Activated CD4-positive, alpha-beta memory T cell treated with anti-CD3 and anti-CD28 coated beads for 36 hours (primary cell): ENCODE measurements around the gene CCDC92B. TPM values are rescaled to one million over a fixed set of nuclear protein-coding genes. Genes with fewer than 3 reads are reported as not detected.
"Not testable (repeated sequence)": the region's sequence is repeated elsewhere in the genome, so short reads cannot be mapped to it uniquely, and the experiment has no call there.

Experiments
- CTCF ChIA-PET: fragments of 350-600 bp; sonication (Branson Sonifier 250); formaldehyde crosslinking; loops from one replicate; lab custom pipeline; 2021; ENCODE audit warnings: antibody characterized with exemption, inconsistent platforms; lab: Charles Lee
- POLR2A ChIA-PET: fragments of 350-600 bp; sonication (Branson Sonifier 250); formaldehyde crosslinking; loops from one replicate; lab custom pipeline; 2021; ENCODE audit warnings: antibody characterized with exemption; lab: Charles Lee
- DNase-seq: peaks from one replicate; pipeline ENCODE4 v3.0.0-alpha.2; 2020
- H3K27ac Mint-ChIP-seq: one replicate; pipeline ENCODE4 v1.8.0; 2021; ENCODE audit warnings: mixed read lengths
- H3K27me3 Mint-ChIP-seq: one replicate; pipeline ENCODE4 v1.8.0; 2021; ENCODE audit warnings: mixed read lengths
- H3K36me3 Mint-ChIP-seq: one replicate; pipeline ENCODE4 v1.8.0; 2021; ENCODE audit warnings: mixed read lengths
- H3K4me1 Mint-ChIP-seq: one replicate; pipeline ENCODE4 v1.8.0; 2021; ENCODE audit warnings: low read depth, mixed read lengths
- H3K4me3 Mint-ChIP-seq: one replicate; pipeline ENCODE4 v1.8.0; 2021; ENCODE audit warnings: mild to moderate bottlenecking, mixed read lengths
- H3K9me3 Mint-ChIP-seq: one replicate; pipeline ENCODE4 v1.8.0; 2021; ENCODE audit warnings: mixed read lengths
- intact Hi-C: fragments of 100-400 bp; cut with micrococcal nuclease; formaldehyde crosslinking; loops from one replicate; pipeline ENCODE4 v1.15.1; 2023
- total RNA-seq, 2 experiments: library from RNA; stranded (reverse); gene quantifications; one replicate each; pipeline ENCODE4 v1.2.3, GENCODE V29; 2021

Gene CCDC92B
- total RNA-seq, 2 experiments from 2014 or later = 0.10 TPM; not detected in 1

DNA sequence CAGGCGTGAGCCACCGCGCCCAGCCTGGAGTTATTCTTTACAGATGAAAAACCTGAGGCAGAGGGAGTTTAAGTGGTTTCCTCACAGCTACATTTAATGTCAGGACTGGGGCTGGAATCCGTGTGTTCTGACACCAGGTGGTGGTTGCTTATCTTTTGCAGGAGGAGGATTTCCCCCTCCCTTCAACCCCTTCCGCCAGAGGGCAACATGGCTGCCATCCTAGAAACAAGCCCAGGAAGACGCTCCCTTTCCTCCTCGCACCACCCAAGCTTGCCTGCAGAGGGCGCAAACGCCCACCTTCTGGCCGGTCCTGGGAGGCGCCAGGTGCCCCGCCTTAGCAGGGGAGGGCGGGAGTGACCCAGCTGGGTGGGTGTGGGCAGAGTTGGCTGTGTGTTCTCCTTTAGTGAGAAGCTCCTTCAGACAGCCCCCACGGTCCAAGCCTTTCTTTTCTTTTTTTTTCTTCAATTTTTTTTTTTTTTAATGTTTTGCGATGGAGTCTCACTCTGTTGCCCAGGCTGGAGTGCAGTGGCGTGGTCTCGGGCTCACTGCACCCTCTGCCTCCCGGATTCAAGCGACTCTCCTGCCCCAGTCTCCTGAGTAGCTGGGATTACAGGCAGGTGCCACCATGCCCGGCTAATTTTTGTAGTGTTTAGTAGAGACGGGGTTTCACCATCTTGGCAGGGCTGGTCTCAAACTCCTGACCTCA lies 36.9 kb upstream of the CCDC92B start:
- intact Hi-C loops = loop anchor here (2.0 to 5.0 kb wide), 3 partner anchors 42 to 226 kb away; no protein-coding TSS in a partner anchor
- peaks cover 3% of the 10 kb centered on the region for H3K4me1 Mint-ChIP-seq
- DNase-seq = peak; percentile 96
- ChIA-PET CTCF (interaction anchor here (0.6 to 2.9 kb wide), 36 partner anchors 8 to 1516 kb away, joined by 3 to 28 read pairs (median 4); partner anchors contain the start of gene RAP1GAP2), POLR2A (interaction anchor here (0.6 to 1.1 kb wide), 2 partner anchors 9 to 568 kb away, joined by 3 to 4 read pairs; no protein-coding TSS in a partner anchor)
- H3K9me3 Mint-ChIP-seq = no peaks in the 10 kb centered on the region
- no peak overlapping the region for H3K4me3 Mint-ChIP-seq
- peaks cover 2% of the 10 kb centered on the region for H3K27me3 Mint-ChIP-seq
- H3K27ac Mint-ChIP-seq = no peak overlapping the region
- no peaks in the 10 kb centered on the region for H3K36me3 Mint-ChIP-seq

DNA sequence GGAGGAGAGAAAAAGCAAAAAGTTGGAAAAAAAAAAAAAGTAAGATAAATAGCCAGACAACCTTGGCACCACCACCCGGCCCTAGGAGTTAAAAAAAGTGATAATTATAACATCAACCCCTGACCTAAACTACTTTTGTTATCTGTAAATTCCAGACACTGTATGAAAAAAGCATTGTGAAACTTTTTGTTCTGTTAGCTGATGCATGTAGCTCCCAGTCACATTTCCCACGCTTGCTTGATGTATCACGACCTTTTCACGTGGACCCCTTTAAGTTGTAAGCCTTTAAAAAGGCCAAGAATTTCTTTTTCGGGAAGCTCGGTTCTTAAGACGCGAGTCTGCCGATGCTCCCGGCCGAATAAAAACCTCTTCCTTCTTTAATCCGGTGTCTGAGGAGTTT lies 35.9 kb upstream of the CCDC92B start:
- intact Hi-C loops = loop anchor here (5.0 kb wide), 1 partner anchor 227 kb away; no protein-coding TSS in a partner anchor
- CTCF ChIA-PET = interaction anchor here (1.3 to 2.9 kb wide), 17 partner anchors 7 to 227 kb away, joined by 3 to 28 read pairs (median 7); partner anchors contain the start of gene RAP1GAP2
- DNase-seq, H3K9me3 Mint-ChIP-seq, H3K27me3 Mint-ChIP-seq, H3K4me1 Mint-ChIP-seq, POLR2A ChIA-PET, H3K27ac Mint-ChIP-seq, H3K4me3 Mint-ChIP-seq, H3K36me3 Mint-ChIP-seq: not testable (repeated sequence)

DNA sequence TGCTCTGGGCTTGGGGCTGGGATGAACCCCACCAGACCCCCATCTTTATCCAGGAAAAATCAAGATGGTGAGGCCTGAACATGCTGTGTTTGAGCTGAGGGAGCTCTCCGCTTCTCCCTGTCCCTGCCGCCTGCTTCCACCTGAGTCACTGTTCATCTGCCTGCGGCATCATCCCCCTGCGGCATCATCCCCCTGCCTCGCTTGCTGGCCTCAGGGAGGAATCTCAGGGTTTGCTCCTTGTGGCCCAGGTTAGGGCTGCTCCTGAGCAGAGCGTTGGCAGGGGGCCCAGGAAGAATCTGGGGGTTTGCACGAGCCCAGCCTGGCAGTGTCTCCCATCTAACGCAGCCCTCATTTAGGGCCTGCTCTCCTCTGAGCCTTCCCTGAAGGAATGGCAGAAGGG lies 35.4 kb upstream of the CCDC92B start:
- DNase-seq = no peak
- Mint-ChIP-seq H3K36me3 (no peaks in the 10 kb centered on the region), H3K27me3 (no peaks in the 10 kb centered on the region), H3K4me1 (no peaks in the 10 kb centered on the region), H3K27ac (no peak overlapping the region), H3K4me3 (no peak overlapping the region), H3K9me3 (no peaks in the 10 kb centered on the region)
- ChIA-PET POLR2A (no interaction called here), CTCF (interaction anchor here (1.7 to 2.9 kb wide), 6 partner anchors 17 to 228 kb away, joined by 6 to 28 read pairs (median 16); no protein-coding TSS in a partner anchor)
- intact Hi-C loops = loop anchor here (5.0 kb wide), 1 partner anchor 227 kb away; no protein-coding TSS in a partner anchor

- peaks cover under 1% of the 10 kb centered on the region for H3K27me3 Mint-ChIP-seq
- H3K36me3 Mint-ChIP-seq = no peaks in the 10 kb centered on the region
- ChIA-PET CTCF (interaction anchor here (1.1 kb wide), 1 partner anchor 31 kb away, joined by 3 read pairs; no protein-coding TSS in a partner anchor), POLR2A (interaction anchor here (0.9 kb wide), 1 partner anchor 8 kb away, joined by 3 read pairs; no protein-coding TSS in a partner anchor)
- no peaks in the 10 kb centered on the region for H3K4me1 Mint-ChIP-seq
- intact Hi-C loops = no loop called here
- H3K27ac Mint-ChIP-seq = no peak overlapping the region
- DNase-seq = no peak
- no peaks in the 10 kb centered on the region for H3K9me3 Mint-ChIP-seq
- no peak overlapping the region for H3K4me3 Mint-ChIP-seq
Measured at GRCh38 chr17:2783310-2784030, 34.0 kb upstream of the CCDC92B start.

GRCh38 chr17:2782055-2782454 lies 32.6 kb upstream of the CCDC92B start:
- H3K4me1 Mint-ChIP-seq = peaks cover under 1% of the 10 kb centered on the region
- ChIA-PET POLR2A (no interaction called here), CTCF (interaction anchor here (0.5 kb wide), 1 partner anchor 307 kb away, joined by 3 read pairs; no protein-coding TSS in a partner anchor)
- H3K27ac Mint-ChIP-seq = no peak overlapping the region
- H3K27me3 Mint-ChIP-seq = peaks cover 7% of the 10 kb centered on the region
- H3K36me3 Mint-ChIP-seq = no peaks in the 10 kb centered on the region
- intact Hi-C loops = no loop called here
- no peak for DNase-seq
- no peak overlapping the region for H3K4me3 Mint-ChIP-seq
- H3K9me3 Mint-ChIP-seq = no peaks in the 10 kb centered on the region

- H3K27ac Mint-ChIP-seq, H3K36me3 Mint-ChIP-seq, DNase-seq, POLR2A ChIA-PET, H3K4me1 Mint-ChIP-seq, H3K4me3 Mint-ChIP-seq, intact Hi-C loops, H3K9me3 Mint-ChIP-seq: not testable (repeated sequence)
- CTCF ChIA-PET = interaction anchor here (0.5 kb wide), 1 partner anchor 307 kb away, joined by 3 read pairs; no protein-coding TSS in a partner anchor
- peaks cover 11% of the 10 kb centered on the region for H3K27me3 Mint-ChIP-seq
Measured at GRCh38 chr17:2781598-2781997, 32.1 kb upstream of the CCDC92B start.

DNA sequence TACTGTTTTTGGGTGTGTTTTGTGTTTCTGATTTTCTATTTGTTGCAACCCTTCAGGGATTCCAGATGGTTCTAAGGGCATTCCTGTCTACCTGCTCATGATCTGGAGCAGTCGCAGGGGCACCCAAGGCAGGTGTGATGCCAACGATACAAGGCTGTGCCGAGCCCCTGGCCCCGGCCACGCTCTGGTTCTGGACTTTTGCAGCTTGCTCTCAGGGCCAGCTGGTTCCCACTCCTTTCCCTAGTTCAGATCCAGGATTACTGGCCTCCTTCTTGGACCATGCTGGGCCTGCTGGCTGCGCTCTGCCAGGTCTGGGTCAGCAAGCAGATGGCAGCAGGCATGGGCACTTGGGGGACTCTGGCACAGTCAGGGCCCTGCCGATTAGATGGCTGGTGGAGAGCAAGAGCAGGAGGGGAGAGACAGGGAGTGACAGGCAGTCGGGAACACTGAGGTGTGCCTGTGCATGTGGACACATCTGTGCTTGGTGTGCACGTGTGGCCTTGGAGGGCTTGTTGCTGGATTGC lies 31.5 kb upstream of the CCDC92B start:
- Mint-ChIP-seq H3K4me1 (peaks cover 4% of the 10 kb centered on the region), H3K27ac (no peak overlapping the region), H3K4me3 (no peak overlapping the region), H3K27me3 (peaks cover 12% of the 10 kb centered on the region), H3K36me3 (no peaks in the 10 kb centered on the region), H3K9me3 (no peaks in the 10 kb centered on the region)
- ChIA-PET CTCF (no interaction called here), POLR2A (interaction anchor here (0.6 kb wide), 1 partner anchor 81 kb away, joined by 3 read pairs; no protein-coding TSS in a partner anchor)
- intact Hi-C loops = no loop called here
- DNase-seq = no peak

- peaks cover 19% of the 10 kb centered on the region for H3K27me3 Mint-ChIP-seq
- H3K27ac Mint-ChIP-seq = no peak overlapping the region
- peaks cover 4% of the 10 kb centered on the region for H3K4me1 Mint-ChIP-seq
- H3K36me3 Mint-ChIP-seq = no peaks in the 10 kb centered on the region
- no peak for DNase-seq
- POLR2A ChIA-PET = interaction anchor here (0.6 kb wide), 1 partner anchor 81 kb away, joined by 3 read pairs; no protein-coding TSS in a partner anchor
- CTCF ChIA-PET = no interaction called here
- no peak overlapping the region for H3K4me3 Mint-ChIP-seq
- H3K9me3 Mint-ChIP-seq = no peaks in the 10 kb centered on the region
- intact Hi-C loops = no loop called here
Measured at GRCh38 chr17:2780256-2780655, 30.8 kb upstream of the CCDC92B start.

DNA sequence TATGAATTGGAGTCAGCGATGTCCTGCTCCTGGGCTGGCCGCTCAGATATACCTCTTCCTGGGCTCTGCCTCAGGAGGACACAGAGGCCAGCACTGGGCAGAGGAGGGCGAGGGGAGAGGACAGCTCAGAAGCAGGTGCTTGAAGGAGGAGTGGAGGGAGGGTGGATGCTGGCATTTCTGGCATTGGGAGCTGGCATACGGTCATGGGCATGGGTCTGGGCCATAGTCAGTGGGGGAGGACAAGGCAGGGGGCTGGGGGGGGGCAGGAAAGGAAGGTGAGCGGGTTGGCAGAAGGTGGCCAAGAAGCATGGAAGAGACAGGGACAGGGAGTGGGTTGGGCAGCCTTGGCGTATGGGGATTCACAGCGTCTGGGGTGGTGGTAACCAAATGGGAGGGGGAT lies 30.1 kb upstream of the CCDC92B start:
- peaks cover 25% of the 10 kb centered on the region for H3K27me3 Mint-ChIP-seq
- no peaks in the 10 kb centered on the region for H3K36me3 Mint-ChIP-seq
- intact Hi-C loops = no loop called here
- H3K9me3 Mint-ChIP-seq = no peaks in the 10 kb centered on the region
- peaks cover 4% of the 10 kb centered on the region for H3K4me1 Mint-ChIP-seq
- POLR2A ChIA-PET = no interaction called here
- CTCF ChIA-PET = no interaction called here
- no peak overlapping the region for H3K4me3 Mint-ChIP-seq
- no peak overlapping the region for H3K27ac Mint-ChIP-seq
- DNase-seq = no peak

DNA sequence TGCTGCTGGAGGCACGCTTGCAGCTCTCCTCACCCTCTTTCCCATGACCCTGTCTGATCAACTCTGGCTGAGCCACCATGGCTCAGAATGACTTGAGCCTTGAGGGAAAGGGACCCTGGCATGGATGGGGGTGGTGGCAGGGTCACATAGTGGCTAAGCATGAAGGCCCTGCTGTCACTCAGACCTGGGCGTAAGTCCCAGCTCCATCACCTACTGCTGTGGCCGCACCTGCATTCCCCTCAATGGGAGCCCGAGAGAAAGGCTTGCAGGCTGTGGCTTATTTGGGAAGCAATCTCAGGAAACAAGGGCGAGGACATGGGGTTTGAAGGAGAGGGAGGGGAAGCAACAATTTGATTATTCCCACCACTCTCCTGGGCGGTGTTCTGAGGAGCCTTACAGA lies 29.0 kb upstream of the CCDC92B start:
- peaks cover 4% of the 10 kb centered on the region for H3K4me1 Mint-ChIP-seq
- H3K4me3 Mint-ChIP-seq = no peak overlapping the region
- H3K9me3 Mint-ChIP-seq = no peaks in the 10 kb centered on the region
- POLR2A ChIA-PET = no interaction called here
- CTCF ChIA-PET = interaction anchor here (1.1 kb wide), 1 partner anchor 8 kb away, joined by 6 read pairs; no protein-coding TSS in a partner anchor
- DNase-seq = no peak
- peaks cover 30% of the 10 kb centered on the region for H3K27me3 Mint-ChIP-seq
- no peaks in the 10 kb centered on the region for H3K36me3 Mint-ChIP-seq
- no peak overlapping the region for H3K27ac Mint-ChIP-seq
- intact Hi-C loops = no loop called here

- Mint-ChIP-seq H3K9me3 (no peaks in the 10 kb centered on the region), H3K4me3 (peak overlapping the region; percentile 64), H3K4me1 (peaks cover 4% of the 10 kb centered on the region), H3K27me3 (peaks cover 39% of the 10 kb centered on the region), H3K36me3 (no peaks in the 10 kb centered on the region), H3K27ac (no peak overlapping the region)
- ChIA-PET CTCF (interaction anchor here (1.1 kb wide), 1 partner anchor 9 kb away, joined by 6 read pairs; no protein-coding TSS in a partner anchor), POLR2A (no interaction called here)
- no peak for DNase-seq
- intact Hi-C loops = no loop called here
Measured at GRCh38 chr17:2777242-2777867, 27.9 kb upstream of the CCDC92B start.
